Stomach smooth muscle (tissue), 2 donors: ENCODE data around the gene KAT14.
A peak's percentile ranks its signal among the peaks of the same experiment; 100 is the strongest.
"Not testable (repeated sequence)": the region's sequence is repeated elsewhere in the genome, so short reads cannot be mapped to it uniquely, and the experiment has no call there.

ENCODE experiments used
- H3K27ac ChIP-seq: one replicate; pipeline ENCODE4 v1.7.0; 2013; ENCODE audit warnings: mild to moderate bottlenecking, low read length, inconsistent platforms
- H3K27me3 ChIP-seq, 2 donors: one replicate each; pipeline ENCODE4 v1.7.0; 2013; ENCODE audit warnings: low read length in 2 of 2; ENCODE audit not compliant: insufficient read depth in 2 of 2, control insufficient read depth in 1 of 2
- H3K36me3 ChIP-seq, 2 donors: one replicate each; pipeline ENCODE4 v1.7.0; 2013; ENCODE audit warnings: low read length in 2 of 2; ENCODE audit not compliant: control insufficient read depth in 2 of 2, insufficient read depth in 2 of 2
- H3K4me1 ChIP-seq: one replicate; pipeline ENCODE4 v1.7.0; 2013; ENCODE audit warnings: low read length; ENCODE audit not compliant: control insufficient read depth, insufficient read depth
- H3K4me3 ChIP-seq, 2 donors: one replicate each; pipeline ENCODE4 v1.7.0; 2013; ENCODE audit warnings: low read length in 2 of 2
- H3K9ac ChIP-seq, 2 donors: one replicate each; pipeline ENCODE4 v1.7.0; 2013; ENCODE audit warnings: low read length in 2 of 2, mild to moderate bottlenecking in 1 of 2
- H3K9me3 ChIP-seq, 2 donors: one replicate each; pipeline ENCODE4 v1.7.0; 2013; ENCODE audit warnings: low read length in 2 of 2; ENCODE audit not compliant: control insufficient read depth in 2 of 2
- donor health status: healthy.
- donor health status: Pancreatic carcinoma.

KAT14 gene

GRCh38 chr20:18137412-18138265, at the start of gene KAT14, which contains the start of gene PET117:
Gene KAT14, plus strand, starts transcription at chr20:18137863. Its CDS starts 4,798 bp downstream, at chr20:18142661.
Gene PET117, plus strand, starts transcription at chr20:18137863. Its CDS starts 93 bp downstream, at chr20:18137956.
- H3K9ac ChIP-seq, result peak within 1 kb of the TSS; percentile 91 to 96
- H3K9me3 ChIP-seq, result no peaks in the 10 kb centered on the region
- H3K27me3 ChIP-seq, result no peaks in the 10 kb centered on the region
- peaks cover 20% of the 10 kb centered on the region for H3K4me1 ChIP-seq
- H3K36me3 ChIP-seq, result peaks cover 3 to 4% of the 10 kb centered on the region in 2 donors
- peak within 1 kb of the TSS; percentile 91 to 94 for H3K4me3 ChIP-seq
- H3K27ac ChIP-seq, result peak within 1 kb of the TSS; percentile 74

- not testable (repeated sequence) for H3K4me1 ChIP-seq, H3K4me3 ChIP-seq, H3K36me3 ChIP-seq, H3K9me3 ChIP-seq, H3K27me3 ChIP-seq, H3K27ac ChIP-seq, H3K9ac ChIP-seq
These were observed 49.4 kb upstream of the KAT14 start for GRCh38 chr20:18088298-18088697.

GRCh38 chr20:18088841-18089240, 48.8 kb upstream of the KAT14 start:
- not testable (repeated sequence) for H3K9me3 ChIP-seq, H3K27me3 ChIP-seq, H3K36me3 ChIP-seq, H3K4me3 ChIP-seq, H3K9ac ChIP-seq, H3K27ac ChIP-seq, H3K4me1 ChIP-seq

GRCh38 chr20:18090044-18090443, 47.6 kb upstream of the KAT14 start:
- Histone ChIP-seq H3K4me1 (no peaks in the 10 kb centered on the region), H3K9me3 (no peaks in the 10 kb centered on the region), H3K4me3 (no peak overlapping the region), H3K9ac (no peak overlapping the region), H3K36me3 (no peaks in the 10 kb centered on the region), H3K27ac (no peak overlapping the region), H3K27me3 (peaks cover 0 to 3% of the 10 kb centered on the region in 2 donors)

GRCh38 chr20:18090477-18090876, 47.2 kb upstream of the KAT14 start:
- Histone ChIP-seq H3K9me3 (no peaks in the 10 kb centered on the region), H3K27ac (no peak overlapping the region), H3K9ac (no peak overlapping the region), H3K36me3 (no peaks in the 10 kb centered on the region), H3K4me1 (no peaks in the 10 kb centered on the region), H3K27me3 (peaks cover 0 to 3% of the 10 kb centered on the region in 2 donors), H3K4me3 (no peak overlapping the region)

GRCh38 chr20:18091623-18092022, 46.0 kb upstream of the KAT14 start:
- Histone ChIP-seq H3K27me3 (peaks cover 0 to 3% of the 10 kb centered on the region in 2 donors), H3K4me3 (no peak overlapping the region), H3K27ac (no peak overlapping the region), H3K36me3 (no peaks in the 10 kb centered on the region), H3K4me1 (no peaks in the 10 kb centered on the region), H3K9me3 (no peaks in the 10 kb centered on the region), H3K9ac (no peak overlapping the region)

- no peaks in the 10 kb centered on the region for H3K9me3 ChIP-seq
- H3K4me3 ChIP-seq, result no peak overlapping the region
- peaks cover 0 to 3% of the 10 kb centered on the region in 2 donors for H3K27me3 ChIP-seq
- no peaks in the 10 kb centered on the region for H3K36me3 ChIP-seq
- H3K27ac ChIP-seq, result no peak overlapping the region
- no peaks in the 10 kb centered on the region for H3K4me1 ChIP-seq
- H3K9ac ChIP-seq, result no peak overlapping the region
These were observed 44.8 kb upstream of the KAT14 start for GRCh38 chr20:18092890-18093289.

- Histone ChIP-seq H3K27ac (no peak overlapping the region), H3K27me3 (peaks cover 0 to 3% of the 10 kb centered on the region in 2 donors), H3K9me3 (no peaks in the 10 kb centered on the region), H3K4me1 (no peaks in the 10 kb centered on the region), H3K4me3 (no peak overlapping the region), H3K9ac (no peak overlapping the region), H3K36me3 (no peaks in the 10 kb centered on the region)
These were observed 44.3 kb upstream of the KAT14 start for GRCh38 chr20:18093388-18093787.

- no peaks in the 10 kb centered on the region for H3K9me3 ChIP-seq
- H3K27me3 ChIP-seq, result peaks cover 0 to 3% of the 10 kb centered on the region in 2 donors
- H3K9ac ChIP-seq, result no peak overlapping the region
- H3K4me1 ChIP-seq, result no peaks in the 10 kb centered on the region
- H3K36me3 ChIP-seq, result no peaks in the 10 kb centered on the region
- no peak overlapping the region for H3K27ac ChIP-seq
- no peak overlapping the region for H3K4me3 ChIP-seq
These were observed 43.5 kb upstream of the KAT14 start for GRCh38 chr20:18094191-18094590.

GRCh38 chr20:18100569-18100968, 37.1 kb upstream of the KAT14 start:
- not testable (repeated sequence) for H3K36me3 ChIP-seq, H3K4me1 ChIP-seq, H3K27ac ChIP-seq, H3K4me3 ChIP-seq, H3K9me3 ChIP-seq, H3K9ac ChIP-seq, H3K27me3 ChIP-seq

- Histone ChIP-seq H3K27ac (no peak overlapping the region), H3K9me3 (no peaks in the 10 kb centered on the region), H3K9ac (no peak overlapping the region), H3K4me1 (no peaks in the 10 kb centered on the region), H3K36me3 (no peaks in the 10 kb centered on the region), H3K4me3 (no peak overlapping the region), H3K27me3 (no peaks in the 10 kb centered on the region)
These were observed 36.4 kb upstream of the KAT14 start for GRCh38 chr20:18101125-18101810.
